H9 (cell line): ENCODE results near the gene RFNG. TPM values are rescaled to one million over a fixed set of nuclear protein-coding genes. Genes with fewer than 3 reads are reported as not detected.

ENCODE experiments used
- DNase-seq: peaks from one replicate; pipeline ENCODE4 v3.0.0-alpha.2; 2017
- H2AFZ ChIP-seq: one replicate; pipeline ENCODE4 v1.6.1; 2013; ENCODE audit warnings: mild to moderate bottlenecking, low read length, control low read depth, moderate library complexity
- H2AK5ac ChIP-seq: 2 replicates; pipeline ENCODE4 v1.6.1; 2013; ENCODE audit warnings: low read length, control low read depth, mixed read lengths; ENCODE audit not compliant: insufficient read length
- H2BK120ac ChIP-seq: one replicate; pipeline ENCODE4 v1.6.1; 2013; ENCODE audit warnings: low read depth, mild to moderate bottlenecking, low read length, control low read depth, inconsistent platforms; ENCODE audit not compliant: poor library complexity, severe bottlenecking
- H2BK12ac ChIP-seq: 2 replicates; pipeline ENCODE4 v1.6.1; 2013; ENCODE audit warnings: low read length, control low read depth, mixed read lengths, low read depth; ENCODE audit not compliant: insufficient read length
- H2BK15ac ChIP-seq: 2 replicates; pipeline ENCODE4 v1.6.1; 2013; ENCODE audit warnings: low read depth, low read length, control low read depth
- H2BK20ac ChIP-seq: one replicate; pipeline ENCODE4 v1.6.1; 2013; ENCODE audit warnings: low read depth, mild to moderate bottlenecking, low read length, control low read depth, inconsistent platforms; ENCODE audit not compliant: poor library complexity, severe bottlenecking
- H2BK5ac ChIP-seq: 2 replicates; pipeline ENCODE4 v1.6.1; 2013; ENCODE audit warnings: low read length, control low read depth, mixed read lengths; ENCODE audit not compliant: insufficient read length
- H3K14ac ChIP-seq: 2 replicates; pipeline ENCODE4 v1.6.1; 2013; ENCODE audit warnings: low read length, control low read depth; ENCODE audit not compliant: insufficient read depth
- H3K18ac ChIP-seq: 2 replicates; pipeline ENCODE4 v1.6.1; 2013; ENCODE audit warnings: low read depth, mild to moderate bottlenecking, mixed read lengths, low read length, control low read depth; ENCODE audit not compliant: insufficient read length
- H3K23ac ChIP-seq: 2 replicates; pipeline ENCODE4 v1.6.1; 2013; ENCODE audit warnings: low read length, control low read depth, mixed read lengths, low read depth; ENCODE audit not compliant: insufficient read length
- H3K23me2 ChIP-seq: 2 replicates; pipeline ENCODE4 v1.6.1; 2013; ENCODE audit warnings: low read depth, mild to moderate bottlenecking, mixed read lengths, low read length, control low read depth; ENCODE audit not compliant: insufficient read length, poor library complexity, severe bottlenecking
- H3K27ac ChIP-seq: 2 replicates; pipeline ENCODE4 v1.5.1; 2013; ENCODE audit warnings: low read length, control low read depth, mixed read lengths, low read depth; ENCODE audit not compliant: insufficient read length
- H3K27me3 ChIP-seq: 2 replicates; pipeline ENCODE4 v1.6.1; 2013; ENCODE audit warnings: low read length, control low read depth, inconsistent platforms; ENCODE audit not compliant: insufficient read depth
- H3K4ac ChIP-seq: 2 replicates; pipeline ENCODE4 v1.6.1; 2013; ENCODE audit warnings: low read depth, mild to moderate bottlenecking, control low read depth, inconsistent platforms, low read length, moderate library complexity
- H3K4me1 ChIP-seq: 2 replicates; pipeline ENCODE4 v1.6.1; 2013; ENCODE audit warnings: low read length, control low read depth, inconsistent platforms; ENCODE audit not compliant: insufficient read depth
- H3K4me2 ChIP-seq: 2 replicates; pipeline ENCODE4 v1.6.1; 2013; ENCODE audit warnings: low read length, control low read depth, mixed read lengths; ENCODE audit not compliant: insufficient read length, insufficient read depth
- H3K56ac ChIP-seq: 2 replicates; pipeline ENCODE4 v1.6.1; 2013; ENCODE audit warnings: low read depth, mild to moderate bottlenecking, mixed read lengths, low read length, control low read depth; ENCODE audit not compliant: insufficient read length
- H3K79me1 ChIP-seq: 2 replicates; pipeline ENCODE4 v1.6.1; 2013; ENCODE audit warnings: low read depth, mild to moderate bottlenecking, moderate library complexity, low read length, control low read depth, inconsistent platforms; ENCODE audit not compliant: insufficient read depth, poor library complexity, severe bottlenecking
- H3K79me2 ChIP-seq: 2 replicates; pipeline ENCODE4 v1.6.1; 2013; ENCODE audit warnings: low read length, control low read depth, inconsistent platforms; ENCODE audit not compliant: insufficient read depth
- H3K9ac ChIP-seq: 2 replicates; pipeline ENCODE4 v1.6.1; 2013; ENCODE audit warnings: low read length, control low read depth, mixed read lengths; ENCODE audit not compliant: insufficient read length; ENCODE audit errors: extremely low read depth
- H3K9me3 ChIP-seq: one replicate; pipeline ENCODE4 v1.6.1; 2013; ENCODE audit warnings: low read depth, low read length, inconsistent platforms; ENCODE audit not compliant: control insufficient read depth
- H3T11ph ChIP-seq: one replicate; pipeline ENCODE4 v1.6.1; 2013; ENCODE audit warnings: mild to moderate bottlenecking, low read length, control low read depth, inconsistent platforms
- H4K20me1 ChIP-seq: one replicate; pipeline ENCODE4 v1.6.1; 2013; ENCODE audit not compliant: control insufficient read depth, insufficient read length, insufficient read depth
- H4K5ac ChIP-seq: 2 replicates; pipeline ENCODE4 v1.6.1; 2013; ENCODE audit warnings: low read depth, mild to moderate bottlenecking, mixed read lengths, low read length, control low read depth; ENCODE audit not compliant: insufficient read length
- H4K8ac ChIP-seq: replicated peaks from 2 replicates; pipeline ENCODE4 v1.6.1; 2013; ENCODE audit warnings: low read length, control low read depth, mixed read lengths, low read depth; ENCODE audit not compliant: insufficient read length
- H4K91ac ChIP-seq: 2 replicates; pipeline ENCODE4 v1.6.1; 2013; ENCODE audit warnings: low read depth, mild to moderate bottlenecking, moderate library complexity, mixed read lengths, low read length, control low read depth; ENCODE audit not compliant: insufficient read length
- H3K27ac Mint-ChIP-seq, 3 experiments: 2 replicates in 2 of 3; 3 replicates in 1 of 3; pipeline ENCODE4 v1.8.0; 2020 to 2021; ENCODE audit warnings: mixed read lengths in 3 of 3, mild to moderate bottlenecking in 1 of 3, moderate library complexity in 1 of 3
- H3K27me3 Mint-ChIP-seq: 2 replicates; pipeline ENCODE4 v1.8.0; 2021; ENCODE audit warnings: low read depth, mild to moderate bottlenecking, moderate library complexity, mixed read lengths
- H3K36me3 Mint-ChIP-seq, 3 experiments: 2 replicates in 2 of 3; 3 replicates in 1 of 3; pipeline ENCODE4 v1.8.0; 2020 to 2021; ENCODE audit warnings: low read depth in 3 of 3, mixed read lengths in 3 of 3; ENCODE audit not compliant: insufficient read depth in 1 of 3
- H3K4me1 Mint-ChIP-seq, 2 experiments: 2 replicates each; pipeline ENCODE4 v1.8.0; 2020; ENCODE audit warnings: mixed read lengths in 2 of 2
- H3K4me3 Mint-ChIP-seq, 2 experiments: 2 replicates in 1 of 2; 3 replicates in 1 of 2; pipeline ENCODE4 v1.8.0; 2020 to 2021; ENCODE audit warnings: mild to moderate bottlenecking in 2 of 2, mixed read lengths in 2 of 2, moderate library complexity in 1 of 2
- H3K9me3 Mint-ChIP-seq, 2 experiments: 2 replicates in 1 of 2; 3 replicates in 1 of 2; pipeline ENCODE4 v1.8.0; 2020; ENCODE audit warnings: mild to moderate bottlenecking in 2 of 2, mixed read lengths in 2 of 2, moderate library complexity in 1 of 2
- CTCF ChIP-seq: fragments of 200-600 bp; sonication (generic); conservative IDR thresholded peaks from 3 replicates; pipeline ENCODE4 v1.8.0; 2021; ENCODE audit warnings: antibody characterized with exemption, mild to moderate bottlenecking
- WGBS: extraction: QIAGEN DNeasy Blood & Tissue Kit; methylation state at CpG from one replicate; pipeline ENCODE4 v1.1.7; 2013; ENCODE audit warnings: missing lambda C conversion rate, low lambda C conversion rate, mixed read lengths; ENCODE audit not compliant: insufficient read length; ENCODE audit errors: extremely low coverage; 5-methylcytosine and 5-hydroxymethylcytosine counted together
- total RNA-seq: library from RNA; stranded (reverse); gene quantifications from 2 replicates; pipeline ENCODE4 v1.2.1, GENCODE V29; 2021

RFNG gene
- total RNA-seq, 1 experiment from 2014 or later: 34.0 TPM

- no peaks in the 10 kb centered on the region for H3K79me2 ChIP-seq
Observed at GRCh38 chr17:82013772-82014321, 37.8 kb downstream of the RFNG start.

More at GRCh38 chr17:82013772-82014321, 37.8 kb downstream of the RFNG start:
- Histone ChIP-seq H3K4me1 (no peaks in the 10 kb centered on the region), H3K14ac (no peak overlapping the region), H4K8ac (no peak overlapping the region), H3K27me3 (no peaks in the 10 kb centered on the region), H4K91ac (no peak overlapping the region), H3K9me3 (no peaks in the 10 kb centered on the region), H3K18ac (no peak overlapping the region), H4K5ac (no peak overlapping the region), H2BK15ac (no peak overlapping the region), H3K4ac (no peak overlapping the region), H3K27ac (no peak overlapping the region), H2BK120ac (no peak overlapping the region), H3K79me1 (no peaks in the 10 kb centered on the region), H3T11ph (no peak overlapping the region), H2BK12ac (no peak overlapping the region), H2AFZ (no peak overlapping the region), H3K23ac (no peak overlapping the region), H3K56ac (no peak overlapping the region), H3K4me2 (no peak overlapping the region), H2BK5ac (no peak overlapping the region), H3K23me2 (no peaks in the 10 kb centered on the region), H2BK20ac (no peak overlapping the region), H2AK5ac (no peak overlapping the region), H4K20me1 (no peaks in the 10 kb centered on the region), H3K9ac (no peak overlapping the region)
- no peaks in the 10 kb centered on the region; the same call in 1 of the 2 replicates for H3K27me3 Mint-ChIP-seq
- DNase-seq: no peak
- TF ChIP-seq CTCF: no peak
- no peaks in the 10 kb centered on the region for H3K9me3 Mint-ChIP-seq
- H3K4me3 Mint-ChIP-seq: no peak overlapping the region
- no CpG with 5 or more reads among the region's 16 CpGs for WGBS
- no peak overlapping the region for H3K27ac Mint-ChIP-seq
- H3K4me1 Mint-ChIP-seq: 0 out of 4 replicates have a peak, but pooled peaks cover 0 to 2% of the 10 kb centered on the region in 2 experiments
- peaks cover 2 to 6% (median 3%) of the 10 kb centered on the region in 3 experiments; a peak in 4 of 7 replicates for H3K36me3 Mint-ChIP-seq
